ENCODE results near the gene SLC35C1.
"Not testable (repeated sequence)": the region's sequence is repeated elsewhere in the genome, so short reads cannot be mapped to it uniquely, and the experiment has no call there.

The SLC35C1 gene

DNA sequence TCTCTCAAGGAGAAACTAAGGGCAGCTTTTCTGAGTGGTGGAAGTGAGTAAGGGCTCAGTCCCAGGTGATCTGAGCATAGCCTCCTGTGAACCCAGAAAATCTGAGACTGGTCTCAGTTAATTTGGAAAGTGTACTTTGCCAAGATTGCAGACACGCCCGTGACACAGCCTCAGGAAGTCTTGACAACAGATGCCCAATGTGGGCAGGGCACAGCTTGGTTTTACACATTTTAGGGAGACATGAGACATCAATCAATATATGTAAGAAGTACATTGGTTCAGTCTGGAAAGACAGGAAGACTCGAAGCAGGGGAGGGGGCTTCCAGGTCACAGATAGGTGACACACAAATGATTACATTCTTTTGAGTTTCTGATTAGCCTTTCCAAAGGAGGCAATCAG, 28.8 kb downstream of the SLC35C1 start:
- no peak overlapping the region for H3K27ac ChIP-seq (ENCODE audit: low read length)
- no peaks in the 10 kb centered on the region for H3K9me3 ChIP-seq (ENCODE audit: insufficient read depth, low read depth, low read length)
- no peaks in the 10 kb centered on the region for H3K27me3 ChIP-seq (ENCODE audit: insufficient read depth, low read length)
- H3K4me1 ChIP-seq (ENCODE audit: insufficient read depth, low read length): no peaks in the 10 kb centered on the region
- H3K36me3 ChIP-seq (ENCODE audit: insufficient read depth, low read depth, low read length): no peaks in the 10 kb centered on the region
- no peak overlapping the region for H3K4me3 ChIP-seq (ENCODE audit: low read length)
- H3K9ac ChIP-seq (ENCODE audit: low read depth, low read length): no peak overlapping the region

- H3K27me3 ChIP-seq (ENCODE audit: insufficient read depth, low read length): no peaks in the 10 kb centered on the region
- no peaks in the 10 kb centered on the region for H3K4me1 ChIP-seq (ENCODE audit: insufficient read depth, low read length)
- H3K4me3 ChIP-seq (ENCODE audit: low read length): no peak overlapping the region
- H3K9ac ChIP-seq (ENCODE audit: low read depth, low read length): no peak overlapping the region
- no peaks in the 10 kb centered on the region for H3K9me3 ChIP-seq (ENCODE audit: insufficient read depth, low read depth, low read length)
- H3K27ac ChIP-seq (ENCODE audit: low read length): no peak overlapping the region
- no peaks in the 10 kb centered on the region for H3K36me3 ChIP-seq (ENCODE audit: insufficient read depth, low read depth, low read length)
These were observed 29.4 kb downstream of the SLC35C1 start for GRCh38 chr11:45834298-45834756.

DNA sequence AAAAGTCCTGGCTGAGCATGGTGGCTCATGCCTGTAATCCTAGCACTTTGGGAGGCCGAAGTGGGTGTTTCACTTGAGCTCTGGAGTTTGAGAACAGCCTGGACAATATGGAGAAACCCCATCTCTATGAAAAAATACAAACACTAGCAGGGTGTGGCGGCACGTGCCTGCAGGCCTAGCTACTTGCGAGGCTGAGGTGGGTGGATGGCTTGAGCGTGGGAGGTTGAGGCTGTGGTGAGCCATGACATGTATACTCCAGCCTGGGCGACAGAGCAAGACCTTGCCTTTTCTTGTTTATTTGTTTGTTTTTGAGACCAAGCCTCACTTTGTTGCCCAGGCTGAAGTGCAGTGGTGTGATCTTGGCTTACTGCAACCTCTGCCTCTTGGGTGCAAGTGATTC, 34.3 kb downstream of the SLC35C1 start:
- no peaks in the 10 kb centered on the region for H3K4me1 ChIP-seq (ENCODE audit: insufficient read depth, low read length)
- no peak overlapping the region for H3K27ac ChIP-seq (ENCODE audit: low read length)
- H3K9ac ChIP-seq (ENCODE audit: low read depth, low read length): no peak overlapping the region
- no peaks in the 10 kb centered on the region for H3K9me3 ChIP-seq (ENCODE audit: insufficient read depth, low read depth, low read length)
- no peaks in the 10 kb centered on the region for H3K36me3 ChIP-seq (ENCODE audit: insufficient read depth, low read depth, low read length)
- H3K4me3 ChIP-seq (ENCODE audit: low read length): no peak overlapping the region
- H3K27me3 ChIP-seq (ENCODE audit: insufficient read depth, low read length): peaks cover 9% of the 10 kb centered on the region; the same call in 1 of the 2 replicates

- H3K27ac ChIP-seq (ENCODE audit: low read length); H3K9ac ChIP-seq (ENCODE audit: low read depth, low read length); H3K4me3 ChIP-seq (ENCODE audit: low read length); H3K4me1 ChIP-seq (ENCODE audit: insufficient read depth, low read length); H3K9me3 ChIP-seq (ENCODE audit: insufficient read depth, low read depth, low read length); H3K36me3 ChIP-seq (ENCODE audit: insufficient read depth, low read depth, low read length): not testable (repeated sequence)
- H3K27me3 ChIP-seq (ENCODE audit: insufficient read depth, low read length): peaks cover 15% of the 10 kb centered on the region
These were observed 35.3 kb downstream of the SLC35C1 start for GRCh38 chr11:45840251-45840650.

DNA sequence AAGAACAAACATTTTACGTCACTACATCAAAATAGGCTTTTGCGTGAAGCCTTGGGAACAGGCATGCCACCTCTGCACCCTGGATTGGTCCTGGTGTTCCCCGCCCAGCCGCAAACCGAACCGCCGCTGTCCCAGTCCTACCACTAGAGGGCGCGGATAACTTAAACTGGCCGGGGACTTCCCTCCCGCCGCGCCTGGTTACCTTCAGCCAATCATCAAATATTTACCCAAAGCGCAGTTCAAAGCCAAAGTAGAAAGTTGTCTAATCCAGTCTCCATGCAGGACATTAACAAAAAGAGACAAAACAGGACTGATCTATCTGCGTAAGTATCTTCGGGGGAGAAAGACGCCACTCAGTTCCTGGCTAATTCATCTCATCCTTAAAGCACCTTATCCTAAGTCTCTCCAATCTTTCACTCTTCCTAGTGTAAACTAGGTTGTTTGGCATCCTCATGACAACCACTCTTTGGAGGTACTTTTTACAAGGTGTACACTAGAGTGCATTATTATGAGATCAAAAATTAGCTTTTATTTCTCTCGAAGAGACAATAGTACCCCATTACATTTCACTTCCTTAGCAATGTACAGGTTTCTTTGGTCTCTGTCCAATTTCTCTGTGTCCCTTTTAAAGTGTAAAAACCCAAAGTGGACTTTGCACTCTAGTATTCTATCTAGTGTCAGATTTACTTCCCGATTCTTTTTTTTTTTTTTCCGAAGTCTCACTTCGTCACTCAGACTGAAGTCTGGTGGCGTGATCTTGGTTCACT, 38.4 kb downstream of the SLC35C1 start:
- Histone ChIP-seq H3K9ac (ENCODE audit: low read depth, low read length) (no peak overlapping the region), H3K27ac (ENCODE audit: low read length) (no peak overlapping the region), H3K36me3 (ENCODE audit: insufficient read depth, low read depth, low read length) (no peaks in the 10 kb centered on the region), H3K27me3 (ENCODE audit: insufficient read depth, low read length) (peaks cover 36% of the 10 kb centered on the region), H3K4me1 (ENCODE audit: insufficient read depth, low read length) (peaks cover 2% of the 10 kb centered on the region; the same call in 1 of the 2 replicates), H3K4me3 (ENCODE audit: low read length) (no peak overlapping the region), H3K9me3 (ENCODE audit: insufficient read depth, low read depth, low read length) (no peaks in the 10 kb centered on the region)

- H3K9me3 ChIP-seq (ENCODE audit: insufficient read depth, low read depth, low read length): no peaks in the 10 kb centered on the region
- H3K27ac ChIP-seq (ENCODE audit: low read length): no peak overlapping the region
- H3K4me3 ChIP-seq (ENCODE audit: low read length): no peak overlapping the region
- no peaks in the 10 kb centered on the region for H3K36me3 ChIP-seq (ENCODE audit: insufficient read depth, low read depth, low read length)
- H3K9ac ChIP-seq (ENCODE audit: low read depth, low read length): no peak overlapping the region
- peaks cover 8% of the 10 kb centered on the region; the same call in 1 of the 2 replicates for H3K4me1 ChIP-seq (ENCODE audit: insufficient read depth, low read length)
- peaks cover 46% of the 10 kb centered on the region for H3K27me3 ChIP-seq (ENCODE audit: insufficient read depth, low read length)
These were observed 40.1 kb downstream of the SLC35C1 start for GRCh38 chr11:45844822-45845578.

GRCh38 chr11:45846174-45846675, 41.3 kb downstream of the SLC35C1 start:
- no peak overlapping the region for H3K9ac ChIP-seq (ENCODE audit: low read depth, low read length)
- no peak overlapping the region for H3K27ac ChIP-seq (ENCODE audit: low read length)
- peaks cover 46% of the 10 kb centered on the region for H3K27me3 ChIP-seq (ENCODE audit: insufficient read depth, low read length)
- no peak overlapping the region for H3K4me3 ChIP-seq (ENCODE audit: low read length)
- no peaks in the 10 kb centered on the region for H3K36me3 ChIP-seq (ENCODE audit: insufficient read depth, low read depth, low read length)
- peaks cover 8% of the 10 kb centered on the region; the same call in 1 of the 2 replicates for H3K4me1 ChIP-seq (ENCODE audit: insufficient read depth, low read length)
- H3K9me3 ChIP-seq (ENCODE audit: insufficient read depth, low read depth, low read length): no peaks in the 10 kb centered on the region

DNA sequence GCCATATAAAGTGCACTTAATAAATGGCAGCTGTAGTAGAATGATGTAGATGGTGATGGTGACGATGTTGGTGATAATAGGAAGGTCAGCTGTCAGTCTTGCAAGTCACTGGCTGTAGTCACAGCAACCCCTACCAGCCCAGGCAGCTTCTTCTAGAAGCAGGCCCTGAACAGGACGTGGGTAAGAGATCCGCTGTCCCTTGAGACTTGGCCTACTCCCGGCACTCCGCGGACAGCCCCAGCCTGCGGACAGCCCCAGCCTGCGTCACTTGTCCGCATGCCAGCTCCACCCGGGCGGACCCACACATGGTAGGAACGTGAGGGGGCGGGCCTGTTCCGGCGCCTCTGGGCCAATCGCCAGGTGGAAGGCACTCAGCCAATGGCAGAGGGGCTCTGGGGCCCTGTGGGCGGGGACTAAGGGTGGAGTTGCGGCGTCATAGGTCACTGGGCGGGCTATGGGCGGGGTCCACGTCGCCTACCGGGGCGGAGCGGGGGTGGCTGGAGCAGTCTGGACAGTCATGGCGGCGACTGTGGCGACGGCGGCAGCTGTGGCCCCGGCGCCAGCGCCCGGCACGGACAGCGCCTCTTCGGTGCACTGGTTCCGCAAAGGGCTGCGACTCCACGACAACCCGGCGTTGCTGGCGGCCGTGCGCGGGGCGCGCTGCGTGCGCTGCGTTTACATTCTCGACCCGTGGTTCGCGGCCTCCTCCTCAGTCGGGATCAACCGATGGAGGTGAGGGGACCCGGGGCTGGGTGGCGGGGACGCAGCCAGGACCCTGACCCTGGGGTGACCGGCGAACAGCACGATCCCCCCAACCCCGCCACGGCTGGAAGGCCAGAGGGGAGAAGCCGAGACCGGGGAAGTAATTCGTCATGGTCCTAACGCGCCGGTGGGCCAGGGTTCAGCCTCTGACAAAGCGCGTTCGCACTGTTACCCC, 42.3 kb downstream of the SLC35C1 start, which contains the start of gene CRY2:
Gene CRY2 (plus strand): TSS at position 502 of the 937 bp plus-strand sequence. CDS start 16 bp downstream, at position 518.
- H3K27me3 ChIP-seq (ENCODE audit: insufficient read depth, low read length): peaks cover 46% of the 10 kb centered on the region
- no peaks in the 10 kb centered on the region for H3K36me3 ChIP-seq (ENCODE audit: insufficient read depth, low read depth, low read length)
- peaks cover 11% of the 10 kb centered on the region; the same call in 1 of the 2 replicates for H3K4me1 ChIP-seq (ENCODE audit: insufficient read depth, low read length)
- peak within 1 kb of the TSS; percentile 96 for H3K4me3 ChIP-seq (ENCODE audit: low read length)
- no peak within 1 kb of the TSS for H3K27ac ChIP-seq (ENCODE audit: low read length)
- peak within 1 kb of the TSS; percentile 83 for H3K9ac ChIP-seq (ENCODE audit: low read depth, low read length)
- H3K9me3 ChIP-seq (ENCODE audit: insufficient read depth, low read depth, low read length): no peaks in the 10 kb centered on the region

DNA sequence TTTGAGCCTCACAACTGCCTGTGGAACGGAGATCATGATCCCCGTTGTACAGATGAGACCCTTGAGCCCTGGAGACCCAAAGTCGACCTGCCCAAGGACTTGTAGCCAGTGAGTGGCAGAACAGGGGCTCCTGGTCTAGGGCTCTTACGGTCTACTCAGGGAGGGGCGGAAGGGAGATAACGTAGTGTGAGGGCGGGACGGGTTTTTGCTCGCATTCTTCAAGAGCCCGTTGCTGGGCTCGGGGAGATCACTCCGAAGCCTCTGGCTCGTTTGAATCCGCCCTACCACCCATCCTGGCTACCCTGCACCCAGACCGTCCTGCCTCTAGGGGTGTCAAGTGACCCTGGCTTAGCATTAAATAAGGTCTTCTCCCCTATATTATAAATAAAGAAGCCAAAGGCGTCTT, 43.0 kb downstream of the SLC35C1 start:
- H3K9me3 ChIP-seq (ENCODE audit: insufficient read depth, low read depth, low read length): no peaks in the 10 kb centered on the region
- peak overlapping the region; percentile 96 for H3K4me3 ChIP-seq (ENCODE audit: low read length)
- H3K9ac ChIP-seq (ENCODE audit: low read depth, low read length): peak overlapping the region; percentile 83; the same call in 1 of the 2 replicates
- no peaks in the 10 kb centered on the region for H3K36me3 ChIP-seq (ENCODE audit: insufficient read depth, low read depth, low read length)
- peaks cover 46% of the 10 kb centered on the region for H3K27me3 ChIP-seq (ENCODE audit: insufficient read depth, low read length)
- no peak overlapping the region for H3K27ac ChIP-seq (ENCODE audit: low read length)
- H3K4me1 ChIP-seq (ENCODE audit: insufficient read depth, low read length): peaks cover 18% of the 10 kb centered on the region; the same call in 1 of the 2 replicates

GRCh38 chr11:45848654-45849081, 43.7 kb downstream of the SLC35C1 start:
- H3K4me3 ChIP-seq (ENCODE audit: low read length): peak overlapping the region; percentile 96
- H3K9me3 ChIP-seq (ENCODE audit: insufficient read depth, low read depth, low read length): no peaks in the 10 kb centered on the region
- peak overlapping the region; percentile 83; the same call in 1 of the 2 replicates for H3K9ac ChIP-seq (ENCODE audit: low read depth, low read length)
- peaks cover 42% of the 10 kb centered on the region for H3K27me3 ChIP-seq (ENCODE audit: insufficient read depth, low read length)
- H3K4me1 ChIP-seq (ENCODE audit: insufficient read depth, low read length): peaks cover 25% of the 10 kb centered on the region
- H3K36me3 ChIP-seq (ENCODE audit: insufficient read depth, low read depth, low read length): no peaks in the 10 kb centered on the region
- no peak overlapping the region for H3K27ac ChIP-seq (ENCODE audit: low read length)

DNA sequence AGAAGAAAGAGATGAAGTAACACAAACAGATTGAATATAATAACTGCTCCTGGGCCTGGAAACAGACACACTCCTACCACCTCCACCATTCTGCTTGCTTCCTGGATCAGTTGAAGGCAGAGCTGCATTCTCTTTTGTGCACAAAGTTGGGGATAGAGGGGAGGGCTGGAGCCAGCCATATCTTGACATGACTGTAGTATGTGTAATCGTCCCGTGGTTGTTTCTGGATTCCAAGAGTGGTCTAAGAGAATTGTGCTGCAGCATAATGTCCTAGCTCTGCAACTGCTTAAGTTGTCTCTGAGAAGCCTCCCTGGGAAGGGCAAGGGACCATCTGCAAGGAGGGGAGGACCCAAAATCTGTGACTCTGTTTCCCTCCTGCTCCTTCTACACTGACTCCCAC, 45.5 kb downstream of the SLC35C1 start:
- Histone ChIP-seq H3K9ac (ENCODE audit: low read depth, low read length) (no peak overlapping the region), H3K4me3 (ENCODE audit: low read length) (no peak overlapping the region), H3K9me3 (ENCODE audit: insufficient read depth, low read depth, low read length) (no peaks in the 10 kb centered on the region), H3K27me3 (ENCODE audit: insufficient read depth, low read length) (peaks cover 29% of the 10 kb centered on the region), H3K4me1 (ENCODE audit: insufficient read depth, low read length) (peaks cover 38% of the 10 kb centered on the region), H3K36me3 (ENCODE audit: insufficient read depth, low read depth, low read length) (no peaks in the 10 kb centered on the region), H3K27ac (ENCODE audit: low read length) (no peak overlapping the region)

Data from iPS-20b (cell line).